OCI-LY3 (cell line): ENCODE measurements around the gene SNAP91.
"Not testable (repeated sequence)": the region's sequence is repeated elsewhere in the genome, so short reads cannot be mapped to it uniquely, and the experiment has no call there.

Source experiments
- EZH2phosphoT487 ChIP-seq: fragments of 200-600 bp; shearing (Covaris generic); IDR thresholded peaks from 2 replicates; pipeline ENCODE4 v1.6.1; 2018; ENCODE audit warnings: antibody characterized with exemption, mixed run types, low read depth
- TF ChIP-seq, protein P1 (sequence below): fragments of 200-600, 300-600 bp; sonication (generic); IDR thresholded peaks from 2 replicates; pipeline ENCODE4 v1.5.1; 2014; ENCODE audit warnings: antibody characterized with exemption, low read length, low read depth

DNA sequence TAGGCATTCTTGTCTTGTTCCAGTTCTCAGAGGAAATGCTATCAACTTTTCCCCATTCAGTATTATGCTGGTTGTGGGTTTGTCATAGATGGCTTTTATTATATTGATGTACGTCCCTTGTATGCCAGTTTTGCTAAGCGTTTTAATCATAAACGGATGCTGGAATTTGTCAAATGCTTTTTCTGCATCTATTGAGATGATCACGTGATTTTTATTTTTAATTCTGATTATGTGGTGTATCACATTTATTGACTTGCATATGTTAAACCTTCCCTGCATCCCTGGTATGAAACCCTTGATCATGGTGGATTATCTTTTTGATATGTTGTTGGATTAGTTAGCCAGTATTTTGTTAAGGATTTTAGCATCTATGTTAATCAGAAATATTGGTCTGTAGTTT, 79.0 kb downstream of the SNAP91 start:
- TF ChIP-seq, protein P1, sequence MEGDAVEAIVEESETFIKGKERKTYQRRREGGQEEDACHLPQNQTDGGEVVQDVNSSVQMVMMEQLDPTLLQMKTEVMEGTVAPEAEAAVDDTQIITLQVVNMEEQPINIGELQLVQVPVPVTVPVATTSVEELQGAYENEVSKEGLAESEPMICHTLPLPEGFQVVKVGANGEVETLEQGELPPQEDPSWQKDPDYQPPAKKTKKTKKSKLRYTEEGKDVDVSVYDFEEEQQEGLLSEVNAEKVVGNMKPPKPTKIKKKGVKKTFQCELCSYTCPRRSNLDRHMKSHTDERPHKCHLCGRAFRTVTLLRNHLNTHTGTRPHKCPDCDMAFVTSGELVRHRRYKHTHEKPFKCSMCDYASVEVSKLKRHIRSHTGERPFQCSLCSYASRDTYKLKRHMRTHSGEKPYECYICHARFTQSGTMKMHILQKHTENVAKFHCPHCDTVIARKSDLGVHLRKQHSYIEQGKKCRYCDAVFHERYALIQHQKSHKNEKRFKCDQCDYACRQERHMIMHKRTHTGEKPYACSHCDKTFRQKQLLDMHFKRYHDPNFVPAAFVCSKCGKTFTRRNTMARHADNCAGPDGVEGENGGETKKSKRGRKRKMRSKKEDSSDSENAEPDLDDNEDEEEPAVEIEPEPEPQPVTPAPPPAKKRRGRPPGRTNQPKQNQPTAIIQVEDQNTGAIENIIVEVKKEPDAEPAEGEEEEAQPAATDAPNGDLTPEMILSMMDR: not testable (repeated sequence)
- TF ChIP-seq EZH2phosphoT487: not testable (repeated sequence)
